GM12878 (cell line): ENCODE results near the gene MAPRE2. TPM values are rescaled to one million over a fixed set of nuclear protein-coding genes. Genes with fewer than 3 reads are reported as not detected.

Experiments used
- ATAC-seq: fragments of 200-7000 bp; cut with Tn5 transposase; 3 replicates; pipeline ENCODE4 v1.9.1; 2020; ENCODE audit warnings: mild to moderate bottlenecking, moderate library complexity
- BruUV-seq: library from RNA; stranded (reverse); fragments of 400-500 nt; replicated peaks from 2 replicates; lab custom pipeline; 2021; lab: Mats Ljungman, UMichigan
- CTCF ChIA-PET: fragments of 300-600 bp; sonication (Branson Sonifier 250); formaldehyde crosslinking; extraction: SDS; loops from one replicate; lab custom pipeline; 2021; ENCODE audit warnings: inconsistent platforms; lab: Yijun Ruan, JAX
- POLR2A ChIA-PET: fragments of 350-600 bp; formaldehyde crosslinking; extraction: SDS; loops from one replicate; lab custom pipeline; 2021; ENCODE audit warnings: inconsistent platforms; lab: Charles Lee
- RAD21 ChIA-PET: fragments of 300-600 bp; sonication (Branson Sonifier 250); formaldehyde crosslinking; loops from one replicate; lab custom pipeline; 2023; ENCODE audit warnings: antibody characterized with exemption; ENCODE audit not compliant: unreplicated experiment; lab: Charles Lee
- SMC1A ChIA-PET: fragments of 300-600 bp; sonication (Branson Sonifier 250); formaldehyde crosslinking; loops from one replicate; lab custom pipeline; 2023; ENCODE audit not compliant: unreplicated experiment, uncharacterized antibody; lab: Charles Lee
- DNase-seq: peaks from one replicate; pipeline ENCODE4 v3.0.0-alpha.2; 2011; ENCODE audit warnings: low read depth, low spot score
- FAIRE-seq: peaks from 3 replicates; lab custom pipeline; 2011; peaks lifted over from hg19 to GRCh38; lab: Jason Lieb, UNC
- H2AFZ ChIP-seq: 2 replicates; pipeline ENCODE4 v1.6.0; 2011; ENCODE audit warnings: low read depth, low read length, control low read depth; ENCODE audit not compliant: control insufficient read depth
- H3K27ac ChIP-seq: 2 replicates; pipeline ENCODE4 v1.5.1; 2011; ENCODE audit warnings: control low read depth; ENCODE audit not compliant: control insufficient read depth, insufficient read depth
- H3K27me3 ChIP-seq, 2 experiments: replicated peaks in 1 of 2; 2 replicates each; pipeline versions ENCODE4 v1.6.0 to v1.6.1; 2011; ENCODE audit warnings: low read length in 1 of 2; ENCODE audit not compliant: control insufficient read depth in 2 of 2, insufficient read depth in 2 of 2
- H3K36me3 ChIP-seq, 2 experiments: 2 replicates each; pipeline ENCODE4 v1.5.1; 2011; ENCODE audit warnings: low read length in 1 of 2; ENCODE audit not compliant: control insufficient read depth in 2 of 2, insufficient read depth in 2 of 2
- H3K4me1 ChIP-seq: 2 replicates; pipeline ENCODE4 v1.6.1; 2011; ENCODE audit warnings: mild to moderate bottlenecking, low read length, moderate library complexity, mixed read lengths; ENCODE audit not compliant: control insufficient read depth, insufficient read depth
- H3K4me2 ChIP-seq: 2 replicates; pipeline ENCODE4 v1.6.0; 2011; ENCODE audit warnings: control low read depth; ENCODE audit not compliant: control insufficient read depth, insufficient read depth
- H3K4me3 ChIP-seq: fragments of 200-600 bp; sonication (generic); 2 replicates; pipeline ENCODE4 v1.5.1; 2016
- H3K79me2 ChIP-seq: 2 replicates; pipeline ENCODE4 v1.6.0; 2011; ENCODE audit warnings: low read length; ENCODE audit not compliant: control insufficient read depth, insufficient read depth
- H3K9ac ChIP-seq: 2 replicates; pipeline ENCODE4 v1.8.0; 2011; ENCODE audit warnings: low read length, control low read depth, mixed read lengths; ENCODE audit not compliant: control insufficient read depth, insufficient read depth
- H3K9me3 ChIP-seq: replicated peaks from 3 replicates; pipeline ENCODE4 v1.5.1; 2011; ENCODE audit warnings: mild to moderate bottlenecking, low read length; ENCODE audit not compliant: control insufficient read depth, insufficient read depth
- H4K20me1 ChIP-seq: 2 replicates; pipeline ENCODE4 v1.6.0; 2011; ENCODE audit not compliant: control insufficient read depth, insufficient read depth
- CBFB ChIP-seq: IDR thresholded peaks from 2 replicates; pipeline ENCODE4 v1.6.1; 2016; ENCODE audit warnings: antibody characterized with exemption, low read depth
- CEBPB ChIP-seq, 2 experiments: fragments of 150-350 bp in 1 of 2; IDR thresholded peaks; 2 replicates each; pipeline ENCODE4 v1.6.1; 2012 to 2014; ENCODE audit warnings: low read depth in 2 of 2, low read length in 2 of 2, borderline replicate concordance in 1 of 2, inconsistent platforms in 1 of 2
- GATAD2B ChIP-seq: fragments of 450-650 bp; conservative IDR thresholded peaks from 2 replicates; pipeline ENCODE4 v1.6.1; 2017; ENCODE audit warnings: low read depth, mild to moderate bottlenecking, moderate library complexity
- MTA2 ChIP-seq: fragments of 450-650 bp; IDR thresholded peaks from 2 replicates; pipeline ENCODE4 v1.6.1; 2016; ENCODE audit warnings: low read depth, mild to moderate bottlenecking, moderate library complexity
- MYB ChIP-seq: fragments of 150-350 bp; IDR thresholded peaks from 2 replicates; pipeline ENCODE4 v1.6.1; 2014; ENCODE audit warnings: mild to moderate bottlenecking, low read depth, low read length, borderline replicate concordance
- PAX8 ChIP-seq: fragments of 450-650 bp; IDR thresholded peaks from 2 replicates; pipeline ENCODE4 v1.6.1; 2017; ENCODE audit warnings: mild to moderate bottlenecking, moderate library complexity
- WGBS: methylation state at CpG from one replicate; pipeline ENCODE4 v1.1.6; 2016; ENCODE audit warnings: low lambda C conversion rate; ENCODE audit not compliant: insufficient replicate concordance, insufficient coverage; ENCODE audit errors: missing lambda C conversion rate; 5-methylcytosine and 5-hydroxymethylcytosine counted together
- in situ Hi-C: fragments of 300-500 bp; cut with MboI; formaldehyde crosslinking; loops from 9 replicates; pipeline ENCODE4 v1.14.3; 2018; ENCODE audit warnings: mixed read lengths
- intact Hi-C: fragments of 100-400 bp; cut with micrococcal nuclease; formaldehyde crosslinking; loops from one replicate; pipeline ENCODE4 v1.14.2; 2022; ENCODE audit not compliant: unreplicated experiment
- polyA plus RNA-seq, 11 experiments: library from polyadenylated mRNA; depleted of rRNA in 4 of 11; unstranded in 6 of 11; stranded (reverse) in 5 of 11; fragments of >200 nt; fragmentation: Nextera tagmentation in 4 of 11; fragmentation: Illumina TruSeq in 1 of 11; extraction: Ambion mirVana in 4 of 11; extraction: Trizol in 1 of 11; gene quantifications; 1 replicate in 1 of 11; 2 replicates in 10 of 11; pipeline versions ENCODE4 v1.2.1 to v1.2.3, GENCODE V29; 2011 to 2016; ENCODE audit warnings: inconsistent platforms in 2 of 11, missing spikeins in 2 of 11, low read depth in 1 of 11
- total RNA-seq, 4 experiments: library from RNA; depleted of rRNA in 3 of 4; stranded (reverse); fragments of >200 nt in 3 of 4; fragmentation: Illumina TruSeq in 1 of 4; extraction: Trizol in 1 of 4; gene quantifications; 2 replicates each; pipeline versions ENCODE4 v1.2.1 to v1.2.3, GENCODE V29; 2013 to 2021
- TF ChIP-seq, protein P1 (sequence below): IDR thresholded peaks from 2 replicates; pipeline ENCODE4 v1.6.1; 2012; ENCODE audit warnings: low read length, inconsistent platforms
- TF ChIP-seq, protein P2 (sequence below): fragments of 450-650 bp; IDR thresholded peaks from 2 replicates; pipeline ENCODE4 v1.6.1; 2016; ENCODE audit warnings: mild to moderate bottlenecking, moderate library complexity, borderline replicate concordance

The MAPRE2 gene
- total and polyA plus RNA-seq, 10 of the 15 experiments (the other 5 are each of a cell fraction or from before 2014, with no cell fraction given) = 11.0 to 50.6 (median 24.0) TPM

DNA sequence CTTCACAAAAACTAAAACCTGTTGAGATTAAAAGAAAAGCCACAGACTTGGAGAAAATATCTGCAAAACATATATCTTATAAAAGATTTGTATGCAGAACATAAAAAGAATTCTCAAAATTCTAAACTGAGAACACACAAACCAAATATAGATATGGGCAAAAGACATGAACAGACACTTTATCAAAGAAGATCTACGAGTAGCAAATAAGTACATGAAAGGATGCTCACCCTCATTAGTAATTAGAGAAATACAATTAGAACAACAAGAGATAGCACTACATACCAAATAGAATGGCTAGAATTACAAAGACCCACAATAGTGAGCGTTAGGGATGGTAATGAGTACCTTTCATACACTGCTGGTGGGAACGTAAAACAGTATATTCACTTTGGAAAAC, 135.7 kb downstream of the MAPRE2 start:
- intact Hi-C loops (no loop called here), in situ Hi-C loops (no loop called here)
- no peaks in the 10 kb centered on the region for H3K79me2 ChIP-seq
- no TSS peak for BruUV-seq
- no peak overlapping the region for H2AFZ ChIP-seq
- DNase-seq (no peak), FAIRE-seq (no peak), ATAC-seq (no peak)
- POLR2A ChIA-PET = no interaction called here
- CTCF ChIA-PET = no interaction called here
- H3K4me1 ChIP-seq = no peaks in the 10 kb centered on the region
- no peak overlapping the region for H3K4me2 ChIP-seq
- H3K27me3 ChIP-seq = no peaks in the 10 kb centered on the region
- H3K36me3 ChIP-seq = no peaks in the 10 kb centered on the region
- no peak overlapping the region for H3K27ac ChIP-seq
- WGBS = 40% methylated on average over 3 of the region's 3 CpGs
- RAD21 ChIA-PET = no interaction called here
- no peaks in the 10 kb centered on the region; the same call in 2 of the 3 replicates for H3K9me3 ChIP-seq
- H3K9ac ChIP-seq = no peak overlapping the region
- no peaks in the 10 kb centered on the region for H4K20me1 ChIP-seq
- SMC1A ChIA-PET = interaction anchor here (1.0 to 1.9 kb wide), 4 partner anchors 9 to 35 kb away, joined by 3 to 5 read pairs (median 4); no protein-coding TSS in a partner anchor
- H3K4me3 ChIP-seq = no peak overlapping the region
- TF ChIP-seq PAX8 (no peak), MYB (no peak), CBFB (no peak), CEBPB (IDR thresholded peaks at IDR 0.05; ENCODE audit: borderline replicate concordance in 1 of 2, low read depth in 2 of 2, low read length in 2 of 2) (no peak), MTA2 (no peak), GATAD2B (no peak)
- TF ChIP-seq, protein P1, sequence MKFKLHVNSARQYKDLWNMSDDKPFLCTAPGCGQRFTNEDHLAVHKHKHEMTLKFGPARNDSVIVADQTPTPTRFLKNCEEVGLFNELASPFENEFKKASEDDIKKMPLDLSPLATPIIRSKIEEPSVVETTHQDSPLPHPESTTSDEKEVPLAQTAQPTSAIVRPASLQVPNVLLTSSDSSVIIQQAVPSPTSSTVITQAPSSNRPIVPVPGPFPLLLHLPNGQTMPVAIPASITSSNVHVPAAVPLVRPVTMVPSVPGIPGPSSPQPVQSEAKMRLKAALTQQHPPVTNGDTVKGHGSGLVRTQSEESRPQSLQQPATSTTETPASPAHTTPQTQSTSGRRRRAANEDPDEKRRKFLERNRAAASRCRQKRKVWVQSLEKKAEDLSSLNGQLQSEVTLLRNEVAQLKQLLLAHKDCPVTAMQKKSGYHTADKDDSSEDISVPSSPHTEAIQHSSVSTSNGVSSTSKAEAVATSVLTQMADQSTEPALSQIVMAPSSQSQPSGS = no peak
- TF ChIP-seq, protein P2, sequence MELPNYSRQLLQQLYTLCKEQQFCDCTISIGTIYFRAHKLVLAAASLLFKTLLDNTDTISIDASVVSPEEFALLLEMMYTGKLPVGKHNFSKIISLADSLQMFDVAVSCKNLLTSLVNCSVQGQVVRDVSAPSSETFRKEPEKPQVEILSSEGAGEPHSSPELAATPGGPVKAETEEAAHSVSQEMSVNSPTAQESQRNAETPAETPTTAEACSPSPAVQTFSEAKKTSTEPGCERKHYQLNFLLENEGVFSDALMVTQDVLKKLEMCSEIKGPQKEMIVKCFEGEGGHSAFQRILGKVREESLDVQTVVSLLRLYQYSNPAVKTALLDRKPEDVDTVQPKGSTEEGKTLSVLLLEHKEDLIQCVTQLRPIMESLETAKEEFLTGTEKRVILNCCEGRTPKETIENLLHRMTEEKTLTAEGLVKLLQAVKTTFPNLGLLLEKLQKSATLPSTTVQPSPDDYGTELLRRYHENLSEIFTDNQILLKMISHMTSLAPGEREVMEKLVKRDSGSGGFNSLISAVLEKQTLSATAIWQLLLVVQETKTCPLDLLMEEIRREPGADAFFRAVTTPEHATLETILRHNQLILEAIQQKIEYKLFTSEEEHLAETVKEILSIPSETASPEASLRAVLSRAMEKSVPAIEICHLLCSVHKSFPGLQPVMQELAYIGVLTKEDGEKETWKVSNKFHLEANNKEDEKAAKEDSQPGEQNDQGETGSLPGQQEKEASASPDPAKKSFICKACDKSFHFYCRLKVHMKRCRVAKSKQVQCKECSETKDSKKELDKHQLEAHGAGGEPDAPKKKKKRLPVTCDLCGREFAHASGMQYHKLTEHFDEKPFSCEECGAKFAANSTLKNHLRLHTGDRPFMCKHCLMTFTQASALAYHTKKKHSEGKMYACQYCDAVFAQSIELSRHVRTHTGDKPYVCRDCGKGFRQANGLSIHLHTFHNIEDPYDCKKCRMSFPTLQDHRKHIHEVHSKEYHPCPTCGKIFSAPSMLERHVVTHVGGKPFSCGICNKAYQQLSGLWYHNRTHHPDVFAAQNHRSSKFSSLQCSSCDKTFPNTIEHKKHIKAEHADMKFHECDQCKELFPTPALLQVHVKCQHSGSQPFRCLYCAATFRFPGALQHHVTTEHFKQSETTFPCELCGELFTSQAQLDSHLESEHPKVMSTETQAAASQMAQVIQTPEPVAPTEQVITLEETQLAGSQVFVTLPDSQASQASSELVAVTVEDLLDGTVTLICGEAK = no peak
